HCT116 (cell line): ENCODE data around the gene PSMB7. TPM values are rescaled to one million over a fixed set of nuclear protein-coding genes. Genes with fewer than 3 reads are reported as not detected.

Source experiments
- ATAC-seq: fragments of 200-7000 bp; cut with Tn5 transposase; 2 replicates; pipeline ENCODE4 v1.9.1; 2020; ENCODE audit warnings: mild to moderate bottlenecking, moderate library complexity
- BruUV-seq: library from RNA; stranded (reverse); fragments of 400-500 nt; replicated peaks from 2 replicates; lab custom pipeline; 2021; lab: Mats Ljungman, UMichigan
- CTCF ChIA-PET: fragments of 300-600 bp; sonication (Branson Sonifier 250); formaldehyde crosslinking; loops from one replicate; lab custom pipeline; 2021; ENCODE audit warnings: antibody characterized with exemption; lab: Charles Lee
- POLR2A ChIA-PET: fragments of 300-600, 350-600 bp; sonication (Branson Sonifier 250); formaldehyde crosslinking; loops from one replicate; lab custom pipeline; 2021; ENCODE audit warnings: antibody characterized with exemption; lab: Charles Lee
- RAD21 ChIA-PET, 2 experiments: fragments of 300-600 bp; sonication (Branson Sonifier 250); formaldehyde crosslinking; loops; one replicate each; lab custom pipeline; 2023; ENCODE audit warnings: low total read pairs in 2 of 2; ENCODE audit not compliant: uncharacterized antibody in 2 of 2, unreplicated experiment in 2 of 2, low non-redundant PET in 1 of 2; lab: Charles Lee
- DNase-seq: peaks from one replicate; pipeline ENCODE4 v3.0.0-alpha.2; 2010; ENCODE audit warnings: low read depth, low spot score
- H2AFZ ChIP-seq: fragments of 200-600 bp; shearing (Covaris generic), sonication (generic); 2 replicates; pipeline ENCODE4 v1.6.1; 2017; ENCODE audit warnings: low read depth, mixed run types, mixed read lengths, antibody characterized with exemption, low read length; ENCODE audit not compliant: poor library complexity, severe bottlenecking
- H3K27ac ChIP-seq: 2 replicates; pipeline ENCODE4 v1.5.1; 2012; ENCODE audit warnings: low read depth, low read length
- H3K27me3 ChIP-seq: fragments of 200-600 bp; sonication (generic); 2 replicates; pipeline ENCODE4 v1.6.1; 2016; ENCODE audit warnings: mixed run types, low read length, mixed read lengths; ENCODE audit not compliant: insufficient read depth
- H3K36me3 ChIP-seq, 2 experiments: fragments of 200-500 bp in 1 of 2; fragments of 200-600 bp in 1 of 2; sonication (Bioruptor generic) in 1 of 2; sonication (generic) in 1 of 2; 2 replicates each; pipeline versions ENCODE4 v1.5.1 to v1.6.1; 2014 to 2016; ENCODE audit warnings: low read length in 2 of 2, inconsistent platforms in 1 of 2, mixed read lengths in 1 of 2, mixed run types in 1 of 2; ENCODE audit not compliant: insufficient read depth in 2 of 2, control insufficient read depth in 1 of 2
- H3K4me1 ChIP-seq, 2 experiments: fragments of 200-600 bp in 1 of 2; sonication (generic) in 1 of 2; 2 replicates each; pipeline versions ENCODE4 v1.5.1 to v1.6.1; 2012 to 2017; ENCODE audit warnings: low read length in 2 of 2, inconsistent platforms in 1 of 2, mild to moderate bottlenecking in 1 of 2, mixed read lengths in 1 of 2, mixed run types in 1 of 2, moderate library complexity in 1 of 2; ENCODE audit not compliant: insufficient read depth in 2 of 2, control insufficient read depth in 1 of 2
- H3K4me2 ChIP-seq: fragments of 200-600 bp; sonication (generic); 2 replicates; pipeline ENCODE4 v1.6.1; 2017; ENCODE audit warnings: mixed run types, low read length, mixed read lengths
- H3K4me3 ChIP-seq, 2 experiments: fragments of 200-600 bp in 1 of 2; sonication (generic) in 1 of 2; replicated peaks in 1 of 2; 2 replicates each; pipeline ENCODE4 v1.5.1; 2011 to 2016; ENCODE audit warnings: low read length in 2 of 2, control low read depth in 1 of 2, low read depth in 1 of 2, mild to moderate bottlenecking in 1 of 2, mixed read lengths in 1 of 2, mixed run types in 1 of 2
- H3K79me2 ChIP-seq: fragments of 200-600 bp; sonication (generic); 2 replicates; pipeline ENCODE4 v1.6.1; 2017; ENCODE audit warnings: mild to moderate bottlenecking, mixed run types, low read length, moderate library complexity, mixed read lengths; ENCODE audit not compliant: insufficient read depth
- H3K9ac ChIP-seq: fragments of 200-600 bp; sonication (generic); 2 replicates; pipeline ENCODE4 v1.6.1; 2016; ENCODE audit warnings: low read length, mixed read lengths
- H3K9me2 ChIP-seq: fragments of 200-600 bp; sonication (generic), shearing (Covaris generic); 2 replicates; pipeline ENCODE4 v1.6.1; 2017; ENCODE audit warnings: mixed run types, mild to moderate bottlenecking, moderate library complexity; ENCODE audit not compliant: insufficient read depth
- H3K9me3 ChIP-seq, 2 experiments: fragments of 200-500 bp in 1 of 2; fragments of 200-600 bp in 1 of 2; sonication (Bioruptor generic) in 1 of 2; sonication (generic) in 1 of 2; 2 replicates each; pipeline ENCODE4 v1.6.1; 2014 to 2017; ENCODE audit warnings: low read length in 2 of 2, mixed read lengths in 2 of 2, inconsistent platforms in 1 of 2, low read depth in 1 of 2, mild to moderate bottlenecking in 1 of 2, mixed run types in 1 of 2, moderate library complexity in 1 of 2; ENCODE audit not compliant: control insufficient read depth in 1 of 2, insufficient read depth in 1 of 2
- H4K20me1 ChIP-seq: fragments of 200-600 bp; sonication (generic), shearing (Covaris generic); 2 replicates; pipeline ENCODE4 v1.6.1; 2017; ENCODE audit warnings: mixed run types, mild to moderate bottlenecking, moderate library complexity; ENCODE audit not compliant: insufficient read depth
- ELF1 ChIP-seq: IDR thresholded peaks from 2 replicates; pipeline ENCODE4 v1.6.1; 2012; ENCODE audit warnings: low read depth, borderline replicate concordance
- FOSL1 ChIP-seq: IDR thresholded peaks from 2 replicates; pipeline ENCODE4 v1.6.1; 2012; ENCODE audit warnings: low read depth
- JUND ChIP-seq: IDR thresholded peaks from 2 replicates; pipeline ENCODE4 v1.6.1; 2012
- POLR2A ChIP-seq: IDR thresholded peaks from 2 replicates; pipeline ENCODE4 v1.7.0; 2011; ENCODE audit warnings: borderline replicate concordance; ENCODE audit not compliant: insufficient read depth, insufficient read length; ENCODE audit errors: extremely low read depth
- POLR2AphosphoS5 ChIP-seq: IDR thresholded peaks from 2 replicates; pipeline ENCODE4 v1.6.1; 2011; ENCODE audit warnings: mild to moderate bottlenecking, low read depth, low read length, moderate library complexity
- RAD21 ChIP-seq: IDR thresholded peaks from 2 replicates; pipeline ENCODE4 v1.6.1; 2012; ENCODE audit warnings: low read depth, mild to moderate bottlenecking
- SIN3A ChIP-seq: IDR thresholded peaks from 2 replicates; pipeline ENCODE4 v1.6.1; 2012; ENCODE audit warnings: low read depth
- SP1 ChIP-seq: IDR thresholded peaks from 2 replicates; pipeline ENCODE4 v1.6.1; 2012; ENCODE audit warnings: low read depth
- YY1 ChIP-seq: IDR thresholded peaks from 2 replicates; pipeline ENCODE4 v1.6.1; 2011; ENCODE audit warnings: low read length, low read depth, moderate library complexity, mild to moderate bottlenecking; ENCODE audit not compliant: insufficient replicate concordance; ENCODE audit errors: extremely low read depth
- ZFX ChIP-seq: fragments of 450-650 bp; IDR thresholded peaks from 2 replicates; pipeline ENCODE4 v1.6.1; 2017
- intact Hi-C: fragments of 100-400 bp; cut with micrococcal nuclease; formaldehyde crosslinking; loops from 2 replicates; pipeline ENCODE4 v1.10.0; 2022
- total RNA-seq: library from RNA; stranded (reverse); gene quantifications from one replicate; pipeline ENCODE4 v1.2.1, GENCODE V29; 2021; ENCODE audit not compliant: unreplicated experiment
- TF ChIP-seq, protein P1 (sequence below): IDR thresholded peaks from 2 replicates; pipeline ENCODE4 v1.6.1; 2011; ENCODE audit warnings: mild to moderate bottlenecking, low read length, moderate library complexity; ENCODE audit not compliant: insufficient replicate concordance; ENCODE audit errors: extremely low read depth
- TF ChIP-seq, protein P2 (sequence below): IDR thresholded peaks from 2 replicates; pipeline ENCODE4 v1.6.1; 2012
- TF ChIP-seq, protein P3 (sequence below), 3 experiments: fragments of 200-600 bp in 1 of 3; sonication (generic) in 1 of 3; IDR thresholded peaks in 2 of 3; conservative IDR thresholded peaks in 1 of 3; 2 replicates each; pipeline ENCODE4 v1.5.1; 2012 to 2017; ENCODE audit warnings: low read depth in 2 of 3, low read length in 2 of 3, antibody characterized with exemption in 1 of 3, borderline replicate concordance in 1 of 3, control low read depth in 1 of 3, mild to moderate bottlenecking in 1 of 3, mixed read lengths in 1 of 3, mixed run types in 1 of 3, moderate library complexity in 1 of 3; ENCODE audit not compliant: insufficient read depth in 1 of 3
- TF ChIP-seq, protein P4 (sequence below): IDR thresholded peaks from 2 replicates; pipeline ENCODE4 v1.6.1; 2012

Gene PSMB7
- total RNA-seq, 1 experiment from 2014 or later: 222 TPM

DNA sequence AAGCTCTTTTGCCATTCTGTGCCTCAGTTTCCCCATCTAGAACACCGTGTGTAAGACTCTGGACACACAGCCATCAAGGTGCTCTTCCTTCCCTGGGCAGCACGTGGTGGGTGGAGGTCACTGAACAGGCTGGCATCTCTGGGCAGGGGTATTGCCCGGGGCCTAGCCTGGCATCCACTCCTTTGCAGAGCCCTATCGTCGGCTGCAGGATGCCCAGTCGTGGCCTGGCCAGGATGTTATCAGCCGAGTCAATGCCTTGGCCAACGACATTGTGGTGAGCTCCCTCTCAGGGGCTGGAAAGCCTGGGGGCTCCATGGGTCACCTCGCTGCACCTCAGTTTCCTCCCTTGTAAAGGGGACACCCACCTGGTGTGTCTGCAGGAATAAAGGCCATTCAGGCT, 39.1 kb upstream of the PSMB7 start:
- Histone ChIP-seq H3K36me3 (no peaks in the 10 kb centered on the region), H3K4me1 (peaks cover 6 to 19% of the 10 kb centered on the region in 2 experiments; a peak in 2 of 4 replicates), H3K9ac (no peak overlapping the region), H2AFZ (no peak overlapping the region), H3K27ac (no peak overlapping the region), H3K4me3 (no peak overlapping the region), H3K9me2 (no peaks in the 10 kb centered on the region), H3K4me2 (no peak overlapping the region), H3K27me3 (no peaks in the 10 kb centered on the region), H3K79me2 (no peaks in the 10 kb centered on the region), H3K9me3 (no peaks in the 10 kb centered on the region), H4K20me1 (no peaks in the 10 kb centered on the region)
- no peak for DNase-seq
- POLR2A ChIA-PET: no interaction called here
- TF ChIP-seq POLR2AphosphoS5: no peak
- TF ChIP-seq SP1: no peak
- TF ChIP-seq ELF1: no peak
- TF ChIP-seq, protein P1, sequence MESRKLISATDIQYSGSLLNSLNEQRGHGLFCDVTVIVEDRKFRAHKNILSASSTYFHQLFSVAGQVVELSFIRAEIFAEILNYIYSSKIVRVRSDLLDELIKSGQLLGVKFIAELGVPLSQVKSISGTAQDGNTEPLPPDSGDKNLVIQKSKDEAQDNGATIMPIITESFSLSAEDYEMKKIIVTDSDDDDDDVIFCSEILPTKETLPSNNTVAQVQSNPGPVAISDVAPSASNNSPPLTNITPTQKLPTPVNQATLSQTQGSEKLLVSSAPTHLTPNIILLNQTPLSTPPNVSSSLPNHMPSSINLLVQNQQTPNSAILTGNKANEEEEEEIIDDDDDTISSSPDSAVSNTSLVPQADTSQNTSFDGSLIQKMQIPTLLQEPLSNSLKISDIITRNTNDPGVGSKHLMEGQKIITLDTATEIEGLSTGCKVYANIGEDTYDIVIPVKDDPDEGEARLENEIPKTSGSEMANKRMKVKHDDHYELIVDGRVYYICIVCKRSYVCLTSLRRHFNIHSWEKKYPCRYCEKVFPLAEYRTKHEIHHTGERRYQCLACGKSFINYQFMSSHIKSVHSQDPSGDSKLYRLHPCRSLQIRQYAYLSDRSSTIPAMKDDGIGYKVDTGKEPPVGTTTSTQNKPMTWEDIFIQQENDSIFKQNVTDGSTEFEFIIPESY: no peak
- TF ChIP-seq, protein P2, sequence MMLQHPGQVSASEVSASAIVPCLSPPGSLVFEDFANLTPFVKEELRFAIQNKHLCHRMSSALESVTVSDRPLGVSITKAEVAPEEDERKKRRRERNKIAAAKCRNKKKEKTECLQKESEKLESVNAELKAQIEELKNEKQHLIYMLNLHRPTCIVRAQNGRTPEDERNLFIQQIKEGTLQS: no peak
- TF ChIP-seq SIN3A: no peak
- no peak for TF ChIP-seq POLR2A
- TF ChIP-seq, protein P3, sequence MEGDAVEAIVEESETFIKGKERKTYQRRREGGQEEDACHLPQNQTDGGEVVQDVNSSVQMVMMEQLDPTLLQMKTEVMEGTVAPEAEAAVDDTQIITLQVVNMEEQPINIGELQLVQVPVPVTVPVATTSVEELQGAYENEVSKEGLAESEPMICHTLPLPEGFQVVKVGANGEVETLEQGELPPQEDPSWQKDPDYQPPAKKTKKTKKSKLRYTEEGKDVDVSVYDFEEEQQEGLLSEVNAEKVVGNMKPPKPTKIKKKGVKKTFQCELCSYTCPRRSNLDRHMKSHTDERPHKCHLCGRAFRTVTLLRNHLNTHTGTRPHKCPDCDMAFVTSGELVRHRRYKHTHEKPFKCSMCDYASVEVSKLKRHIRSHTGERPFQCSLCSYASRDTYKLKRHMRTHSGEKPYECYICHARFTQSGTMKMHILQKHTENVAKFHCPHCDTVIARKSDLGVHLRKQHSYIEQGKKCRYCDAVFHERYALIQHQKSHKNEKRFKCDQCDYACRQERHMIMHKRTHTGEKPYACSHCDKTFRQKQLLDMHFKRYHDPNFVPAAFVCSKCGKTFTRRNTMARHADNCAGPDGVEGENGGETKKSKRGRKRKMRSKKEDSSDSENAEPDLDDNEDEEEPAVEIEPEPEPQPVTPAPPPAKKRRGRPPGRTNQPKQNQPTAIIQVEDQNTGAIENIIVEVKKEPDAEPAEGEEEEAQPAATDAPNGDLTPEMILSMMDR (IDR thresholded peaks at IDR 0.05 in 2 of 3, conservative IDR thresholded peaks at IDR 0.05 in 1 of 3; ENCODE audit: borderline replicate concordance in 1 of 3, insufficient read depth in 1 of 3, low read depth in 2 of 3, low read length in 2 of 3): no peak
- no peak for TF ChIP-seq YY1
- TF ChIP-seq, protein P4, sequence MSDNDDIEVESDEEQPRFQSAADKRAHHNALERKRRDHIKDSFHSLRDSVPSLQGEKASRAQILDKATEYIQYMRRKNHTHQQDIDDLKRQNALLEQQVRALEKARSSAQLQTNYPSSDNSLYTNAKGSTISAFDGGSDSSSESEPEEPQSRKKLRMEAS: no peak
- TF ChIP-seq RAD21: no peak
- TF ChIP-seq JUND: no peak
- TF ChIP-seq ZFX: no peak
- TF ChIP-seq FOSL1: no peak
- intact Hi-C loops: no loop called here
- CTCF ChIA-PET: interaction anchor here (1.0 kb wide), 1 partner anchor 38 kb away, joined by 3 read pairs; no protein-coding TSS in a partner anchor
- no TSS peak for BruUV-seq
- RAD21 ChIA-PET: no interaction called here
- ATAC-seq: no peak
